ENCODE results near the gene AIF1L. TPM values are rescaled to one million over a fixed set of nuclear protein-coding genes. Genes with fewer than 3 reads are reported as not detected.

AIF1L gene
- total RNA-seq, 3 donors from 2014 or later, result 12.5 to 33.8 (median 22.5) TPM

- Histone ChIP-seq H3K27me3 (no peaks in the 10 kb centered on the region), H3K9me3 (no peaks in the 10 kb centered on the region), H3K4me1 (peaks cover 3 to 12% of the 10 kb centered on the region in 2 donors), H3K27ac (peak overlapping the region; percentile 93 to 96), H3K4me3 (peak overlapping the region; percentile 86 to 100 (median 98)), H3K36me3 (no peaks in the 10 kb centered on the region)
- intact Hi-C loops (cut with DNase I; ENCODE audit: low total_unique reads), result no loop called here
- no peak for DNase-seq (ENCODE audit: low spot score in 2 of 2)
- TF ChIP-seq CTCF (IDR thresholded peaks at IDR 0.05) (no peak), POLR2AphosphoS5 (IDR thresholded peaks at IDR 0.05) (no peak), POLR2A (IDR thresholded peaks at IDR 0.05) (no peak)
These were observed 28.6 kb downstream of the AIF1L start for GRCh38 chr9:131125038-131125287.

GRCh38 chr9:131125288-131126058 is 29.1 kb downstream of the AIF1L start, which contains the start of gene NUP214:
NUP214 (plus strand) TSS chr9:131125586; CDS start chr9:131125705, 119 bp downstream.
- H3K9me3 ChIP-seq, result no peaks in the 10 kb centered on the region
- no peaks in the 10 kb centered on the region for H3K36me3 ChIP-seq
- H3K27ac ChIP-seq, result peak within 1 kb of the TSS; percentile 93 to 96
- intact Hi-C loops (cut with DNase I; ENCODE audit: low total_unique reads), result no loop called here
- TF ChIP-seq CTCF (IDR thresholded peaks at IDR 0.05) (no peak), POLR2AphosphoS5 (IDR thresholded peaks at IDR 0.05) (peak; percentile 99 to 100 (median 99)), POLR2A (IDR thresholded peaks at IDR 0.05) (peak; percentile 75)
- H3K4me1 ChIP-seq, result peaks cover 3 to 12% of the 10 kb centered on the region in 2 donors
- peak; percentile 98 to 99 for DNase-seq (ENCODE audit: low spot score in 2 of 2)
- peak within 1 kb of the TSS; percentile 86 to 100 (median 98) for H3K4me3 ChIP-seq
- H3K27me3 ChIP-seq, result no peaks in the 10 kb centered on the region

- intact Hi-C loops (cut with DNase I; ENCODE audit: low total_unique reads), result no loop called here
- no peak for DNase-seq (ENCODE audit: low spot score in 2 of 2)
- H3K27me3 ChIP-seq, result no peaks in the 10 kb centered on the region
- H3K9me3 ChIP-seq, result no peaks in the 10 kb centered on the region
- TF ChIP-seq POLR2A (IDR thresholded peaks at IDR 0.05) (no peak), CTCF (IDR thresholded peaks at IDR 0.05) (no peak), POLR2AphosphoS5 (IDR thresholded peaks at IDR 0.05) (no peak)
- H3K4me3 ChIP-seq, result peak overlapping the region; percentile 86 to 100 (median 98)
- H3K27ac ChIP-seq, result peak overlapping the region; percentile 93 to 96
- H3K36me3 ChIP-seq, result peaks cover 4% of the 10 kb centered on the region
- H3K4me1 ChIP-seq, result peaks cover 3 to 12% of the 10 kb centered on the region in 2 donors
These were observed 29.7 kb downstream of the AIF1L start for GRCh38 chr9:131126059-131126426.

GRCh38 chr9:131129183-131129582 is 32.9 kb downstream of the AIF1L start:
- Histone ChIP-seq H3K9me3 (no peaks in the 10 kb centered on the region), H3K36me3 (peaks cover 10% of the 10 kb centered on the region), H3K4me3 (no peak overlapping the region), H3K27ac (no peak overlapping the region), H3K27me3 (no peaks in the 10 kb centered on the region), H3K4me1 (peaks cover 3 to 12% of the 10 kb centered on the region in 2 donors)
- DNase-seq (ENCODE audit: low spot score in 2 of 2), result no peak
- TF ChIP-seq CTCF (IDR thresholded peaks at IDR 0.05) (no peak), POLR2A (IDR thresholded peaks at IDR 0.05) (no peak), POLR2AphosphoS5 (IDR thresholded peaks at IDR 0.05) (no peak)
- intact Hi-C loops (cut with DNase I; ENCODE audit: low total_unique reads), result no loop called here

GRCh38 chr9:131138676-131139075 is 42.3 kb downstream of the AIF1L start:
- peaks cover 27% of the 10 kb centered on the region for H3K36me3 ChIP-seq

More at GRCh38 chr9:131138676-131139075, 42.3 kb downstream of the AIF1L start:
- no peak for TF ChIP-seq POLR2AphosphoS5 (IDR thresholded peaks at IDR 0.05)
- TF ChIP-seq CTCF (IDR thresholded peaks at IDR 0.05), result no peak
- TF ChIP-seq POLR2A (IDR thresholded peaks at IDR 0.05), result no peak
- Histone ChIP-seq H3K9me3 (no peaks in the 10 kb centered on the region), H3K4me3 (no peak overlapping the region), H3K4me1 (no peaks in the 10 kb centered on the region), H3K27ac (no peak overlapping the region), H3K27me3 (no peaks in the 10 kb centered on the region)
- intact Hi-C loops (cut with DNase I; ENCODE audit: low total_unique reads), result no loop called here
- DNase-seq (ENCODE audit: low spot score in 2 of 2), result no peak

Measured in breast epithelium (tissue), 4 donors.